Panc1 (cell line): ENCODE data around the gene CAPS. TPM values are rescaled to one million over a fixed set of nuclear protein-coding genes. Genes with fewer than 3 reads are reported as not detected.

Source experiments
- ATAC-seq: fragments of 200-7000 bp; cut with Tn5 transposase; 2 replicates; pipeline ENCODE4 v1.9.1; 2020; ENCODE audit warnings: mild to moderate bottlenecking, moderate library complexity
- BruUV-seq: library from RNA; stranded (reverse); fragments of 400-500 nt; replicated peaks from 2 replicates; lab custom pipeline; 2021; lab: Mats Ljungman, UMichigan
- CTCF ChIA-PET: fragments of 300-600 bp; sonication (Branson Sonifier 250); formaldehyde crosslinking; loops from one replicate; lab custom pipeline; 2022; ENCODE audit warnings: antibody characterized with exemption; lab: Charles Lee
- POLR2A ChIA-PET: fragments of 300-600 bp; sonication (Branson Sonifier 250); formaldehyde crosslinking; loops from one replicate; lab custom pipeline; 2022; ENCODE audit warnings: antibody characterized with exemption; lab: Charles Lee
- DNase-seq: peaks from one replicate; pipeline ENCODE4 v3.0.0-alpha.2; 2010; ENCODE audit warnings: low read depth, low spot score
- H3K27ac ChIP-seq: 2 replicates; pipeline ENCODE4 v1.5.1; 2011; ENCODE audit warnings: mild to moderate bottlenecking, low read length, inconsistent platforms
- H3K27me3 ChIP-seq: fragments of 200-500 bp; sonication (Bioruptor generic); 2 replicates; pipeline ENCODE4 v1.6.0; 2014; ENCODE audit warnings: low read length, inconsistent platforms; ENCODE audit not compliant: control insufficient read depth, insufficient read depth
- H3K36me3 ChIP-seq: fragments of 200-500 bp; sonication (Bioruptor generic); 2 replicates; pipeline ENCODE4 v1.5.1; 2014; ENCODE audit warnings: inconsistent platforms, mild to moderate bottlenecking, low read length, moderate library complexity; ENCODE audit not compliant: control insufficient read depth, insufficient read depth
- H3K4me1 ChIP-seq: 2 replicates; pipeline ENCODE4 v1.5.1; 2011; ENCODE audit warnings: inconsistent platforms, mild to moderate bottlenecking, low read length, moderate library complexity; ENCODE audit not compliant: control insufficient read depth, insufficient read depth
- H3K4me3 ChIP-seq, 2 experiments: 2 replicates each; pipeline ENCODE4 v1.5.1; 2011 to 2012; ENCODE audit warnings: low read depth in 2 of 2, low read length in 2 of 2, mild to moderate bottlenecking in 2 of 2, inconsistent platforms in 1 of 2, moderate library complexity in 1 of 2
- H3K9me3 ChIP-seq: fragments of 200-500 bp; sonication (Bioruptor generic); 2 replicates; pipeline ENCODE4 v1.5.1; 2014; ENCODE audit warnings: low read depth, mild to moderate bottlenecking, inconsistent platforms, low read length, moderate library complexity; ENCODE audit not compliant: control insufficient read depth, insufficient read depth
- CTCF ChIP-seq: fragments of 450-650 bp; IDR thresholded peaks from 2 replicates; pipeline ENCODE4 v1.5.1; 2017; ENCODE audit warnings: mild to moderate bottlenecking
- POLR2AphosphoS5 ChIP-seq: IDR thresholded peaks from 2 replicates; pipeline ENCODE4 v1.6.1; 2012; ENCODE audit warnings: mild to moderate bottlenecking, low read depth, low read length, moderate library complexity
- REST ChIP-seq, 2 experiments: IDR thresholded peaks; 2 replicates each; pipeline ENCODE4 v1.6.1; 2011 to 2012; ENCODE audit warnings: low read depth in 2 of 2, control low read depth in 1 of 2, low read length in 1 of 2, mild to moderate bottlenecking in 1 of 2, moderate library complexity in 1 of 2; ENCODE audit not compliant: insufficient read depth in 1 of 2
- SIN3A ChIP-seq: IDR thresholded peaks from 2 replicates; pipeline ENCODE4 v1.6.1; 2012; ENCODE audit warnings: low read depth, mild to moderate bottlenecking, low read length, moderate library complexity, borderline replicate concordance; ENCODE audit not compliant: insufficient read depth
- TCF7L2 ChIP-seq: IDR thresholded peaks from 2 replicates; pipeline ENCODE4 v1.6.1; 2011; ENCODE audit warnings: mild to moderate bottlenecking, low read depth, low read length, inconsistent platforms
- in situ Hi-C: cut with HindIII; loops from 2 replicates; pipeline ENCODE4 v1.10.0; 2016; ENCODE audit warnings: low sequenced_read_pairs, low pct_unique_long_range_greater_than_20kb
- intact Hi-C: fragments of 100-400 bp; cut with micrococcal nuclease; formaldehyde crosslinking; loops from one replicate; pipeline ENCODE4 v1.10.0; 2022; ENCODE audit not compliant: unreplicated experiment
- total RNA-seq: library from RNA; stranded (reverse); gene quantifications from one replicate; pipeline ENCODE4 v1.2.1, GENCODE V29; 2021; ENCODE audit not compliant: unreplicated experiment

CAPS gene
- total RNA-seq, 1 experiment from 2014 or later: 9.2 TPM

GRCh38 chr19:5897189-5897969 is 16.7 kb upstream of the CAPS start:
- intact Hi-C loops (loop anchor here (10.0 kb wide), 1 partner anchor 93 kb away; the partner anchor contains the start of gene NRTN), in situ Hi-C loops (no loop called here)
- no TSS peak for BruUV-seq
- Histone ChIP-seq H3K27ac (no peak overlapping the region), H3K4me3 (no peak overlapping the region), H3K27me3 (no peaks in the 10 kb centered on the region), H3K9me3 (no peaks in the 10 kb centered on the region), H3K36me3 (no peaks in the 10 kb centered on the region), H3K4me1 (no peaks in the 10 kb centered on the region)
- POLR2A ChIA-PET: no interaction called here
- no peak for TF ChIP-seq POLR2AphosphoS5
- TF ChIP-seq TCF7L2: no peak
- TF ChIP-seq SIN3A: no peak
- no peak for TF ChIP-seq REST (IDR thresholded peaks at IDR 0.05; ENCODE audit: insufficient read depth in 1 of 2, low read depth in 2 of 2, low read length in 1 of 2)
- TF ChIP-seq CTCF: no peak
- ATAC-seq (no peak), DNase-seq (no peak)
- CTCF ChIA-PET: no interaction called here

GRCh38 chr19:5899728-5900526 is 14.1 kb upstream of the CAPS start:
- CTCF ChIA-PET: no interaction called here
- intact Hi-C loops (loop anchor here (10.0 kb wide), 1 partner anchor 95 kb away; the partner anchor contains the start of gene NRTN), in situ Hi-C loops (no loop called here)
- no peaks in the 10 kb centered on the region for H3K27me3 ChIP-seq
- POLR2A ChIA-PET: no interaction called here
- no peak for TF ChIP-seq POLR2AphosphoS5
- TF ChIP-seq CTCF: no peak
- no peak for TF ChIP-seq TCF7L2
- TF ChIP-seq REST (IDR thresholded peaks at IDR 0.05; ENCODE audit: insufficient read depth in 1 of 2, low read depth in 2 of 2, low read length in 1 of 2): no peak
- no peak for TF ChIP-seq SIN3A
- no peak overlapping the region for H3K4me3 ChIP-seq
- no peaks in the 10 kb centered on the region for H3K9me3 ChIP-seq
- H3K27ac ChIP-seq: no peak overlapping the region
- no peak for ATAC-seq
- BruUV-seq: no TSS peak
- no peaks in the 10 kb centered on the region; the same call in 1 of the 2 replicates for H3K36me3 ChIP-seq
- no peak for DNase-seq
- no peaks in the 10 kb centered on the region for H3K4me1 ChIP-seq
